Trophoblast cell (in vitro differentiated cells and primary cell): Measurements from ENCODE around the gene NHLRC3.

Source experiments
- DNase-seq, 2 donors: peaks; one replicate each; pipeline ENCODE4 v3.0.0-alpha.2; 2016
- H2AFZ ChIP-seq: 2 replicates; pipeline ENCODE4 v1.6.1; 2013; ENCODE audit warnings: low read length, moderate library complexity, mild to moderate bottlenecking; ENCODE audit not compliant: insufficient read depth, poor library complexity
- H2AK5ac ChIP-seq: 2 replicates; pipeline ENCODE4 v1.6.1; 2013; ENCODE audit warnings: mild to moderate bottlenecking, low read length
- H2BK120ac ChIP-seq: 2 replicates; pipeline ENCODE4 v1.6.1; 2013; ENCODE audit warnings: low read length, mild to moderate bottlenecking, moderate library complexity; ENCODE audit not compliant: insufficient read depth, poor library complexity
- H2BK12ac ChIP-seq: 2 replicates; pipeline ENCODE4 v1.6.1; 2013; ENCODE audit warnings: mild to moderate bottlenecking, low read length, moderate library complexity
- H2BK5ac ChIP-seq: 2 replicates; pipeline ENCODE4 v1.6.1; 2013; ENCODE audit warnings: low read length, low read depth, moderate library complexity, mild to moderate bottlenecking; ENCODE audit not compliant: poor library complexity
- H3K14ac ChIP-seq: 2 replicates; pipeline ENCODE4 v1.6.1; 2013; ENCODE audit warnings: mild to moderate bottlenecking, low read length
- H3K18ac ChIP-seq: 2 replicates; pipeline ENCODE4 v1.6.1; 2013; ENCODE audit warnings: mild to moderate bottlenecking, low read length
- H3K23ac ChIP-seq: 2 replicates; pipeline ENCODE4 v1.6.1; 2013; ENCODE audit warnings: low read length
- H3K27ac ChIP-seq: 2 replicates; pipeline ENCODE4 v1.5.1; 2013; ENCODE audit warnings: low read depth, mild to moderate bottlenecking, inconsistent platforms, low read length, moderate library complexity
- H3K27me3 ChIP-seq: 2 replicates; pipeline ENCODE4 v1.6.1; 2013; ENCODE audit warnings: inconsistent platforms, mild to moderate bottlenecking, low read length, moderate library complexity; ENCODE audit not compliant: insufficient read depth
- H3K36me3 ChIP-seq, 2 experiments: 1 replicate in 1 of 2; 2 replicates in 1 of 2; pipeline ENCODE4 v1.6.1; 2013; ENCODE audit warnings: low read length in 2 of 2, mild to moderate bottlenecking in 2 of 2, moderate library complexity in 1 of 2; ENCODE audit not compliant: insufficient read depth in 2 of 2, control insufficient read depth in 1 of 2
- H3K4ac ChIP-seq: 2 replicates; pipeline ENCODE4 v1.6.1; 2013; ENCODE audit warnings: low read depth, mild to moderate bottlenecking, low read length, moderate library complexity
- H3K4me1 ChIP-seq, 2 experiments: 1 replicate in 1 of 2; 2 replicates in 1 of 2; pipeline ENCODE4 v1.6.1; 2013; ENCODE audit warnings: low read length in 2 of 2, mild to moderate bottlenecking in 2 of 2, moderate library complexity in 1 of 2; ENCODE audit not compliant: insufficient read depth in 2 of 2, control insufficient read depth in 1 of 2
- H3K4me2 ChIP-seq: 2 replicates; pipeline ENCODE4 v1.6.1; 2013; ENCODE audit warnings: inconsistent platforms, mild to moderate bottlenecking, low read length, moderate library complexity
- H3K4me3 ChIP-seq: 2 replicates; pipeline ENCODE4 v1.5.1; 2013; ENCODE audit warnings: mild to moderate bottlenecking, low read depth, low read length, inconsistent platforms
- H3K79me1 ChIP-seq: one replicate; pipeline ENCODE4 v1.6.1; 2013; ENCODE audit warnings: low read length
- H3K79me2 ChIP-seq: 2 replicates; pipeline ENCODE4 v1.6.1; 2013; ENCODE audit warnings: low read length, mild to moderate bottlenecking; ENCODE audit not compliant: control insufficient read depth, insufficient read depth, poor library complexity
- H3K9ac ChIP-seq: 2 replicates; pipeline ENCODE4 v1.6.1; 2013; ENCODE audit warnings: mild to moderate bottlenecking, low read length
- H3K9me3 ChIP-seq: 2 replicates; pipeline ENCODE4 v1.6.1; 2013; ENCODE audit warnings: low read depth, mild to moderate bottlenecking, control low read depth, inconsistent platforms, low read length; ENCODE audit not compliant: insufficient read depth
- H4K12ac ChIP-seq: 2 replicates; pipeline ENCODE4 v1.6.1; 2013; ENCODE audit warnings: low read depth, mild to moderate bottlenecking, low read length, moderate library complexity
- H4K8ac ChIP-seq: 2 replicates; pipeline ENCODE4 v1.6.1; 2013; ENCODE audit warnings: low read depth, mild to moderate bottlenecking, low read length, moderate library complexity
- H4K91ac ChIP-seq: one replicate; pipeline ENCODE4 v1.6.1; 2013; ENCODE audit warnings: low read depth, mild to moderate bottlenecking, low read length, moderate library complexity
- WGBS: extraction: QIAGEN DNeasy Blood & Tissue Kit; methylation state at CpG from one replicate; pipeline ENCODE4 v1.1.7; 2013; ENCODE audit warnings: missing lambda C conversion rate; ENCODE audit not compliant: insufficient read length, insufficient coverage; ENCODE audit errors: extremely low coverage; 5-methylcytosine and 5-hydroxymethylcytosine counted together

Gene NHLRC3

DNA sequence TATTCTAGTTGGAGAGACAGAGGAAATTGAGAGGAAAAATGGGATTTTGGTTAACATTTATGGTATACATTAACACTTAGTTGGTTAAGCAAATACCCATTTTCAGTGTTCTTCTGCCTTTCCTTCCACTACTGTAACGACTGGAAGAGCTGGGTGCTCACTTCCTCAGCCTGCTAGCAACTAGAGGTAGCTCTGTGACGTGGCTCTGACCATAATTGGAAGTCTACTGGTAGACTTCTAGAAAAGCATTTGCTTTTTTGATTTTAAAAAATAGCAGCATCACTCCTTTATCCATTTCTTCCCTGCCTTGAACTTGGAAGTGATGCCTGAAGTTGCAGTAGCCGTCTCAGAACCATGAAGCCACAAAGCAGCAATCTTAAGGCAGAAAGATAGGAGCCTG, 15.9 kb downstream of the NHLRC3 start:
- Histone ChIP-seq H3K23ac (no peak overlapping the region), H2BK12ac (no peak overlapping the region), H3K4ac (no peak overlapping the region), H3K14ac (no peak overlapping the region), H3K4me1 (no peaks in the 10 kb centered on the region), H2AFZ (no peak overlapping the region), H3K27ac (no peak overlapping the region), H3K18ac (no peak overlapping the region), H4K8ac (no peak overlapping the region), H3K9ac (no peak overlapping the region), H3K79me1 (no peaks in the 10 kb centered on the region), H3K36me3 (no peaks in the 10 kb centered on the region), H3K79me2 (no peaks in the 10 kb centered on the region), H2BK120ac (no peak overlapping the region), H2BK5ac (no peak overlapping the region), H3K4me3 (no peak overlapping the region), H2AK5ac (no peak overlapping the region), H3K4me2 (no peak overlapping the region), H3K9me3 (no peaks in the 10 kb centered on the region), H3K27me3 (no peaks in the 10 kb centered on the region), H4K12ac (no peak overlapping the region), H4K91ac (no peak overlapping the region)
- no peak for DNase-seq
- no CpG with 5 or more reads among the region's 3 CpGs for WGBS

DNA sequence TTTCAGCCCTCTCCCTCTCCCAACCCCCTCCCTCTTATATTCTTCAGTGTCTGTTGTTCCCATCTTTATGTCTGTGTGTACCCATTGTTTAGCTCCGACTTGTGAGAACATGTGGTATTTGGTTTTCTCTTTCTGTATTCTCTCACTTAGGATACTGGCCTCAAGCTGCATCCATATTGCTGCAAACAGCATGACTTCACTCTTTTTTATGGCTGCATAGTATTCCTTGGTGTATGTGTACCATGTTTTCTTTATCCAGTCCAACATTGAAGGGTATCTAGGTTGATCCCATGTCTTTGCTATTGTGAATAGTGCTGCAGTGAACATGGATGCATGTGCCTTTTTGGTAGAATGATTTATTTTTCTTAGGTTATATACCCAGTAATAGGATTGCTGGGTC, 17.8 kb downstream of the NHLRC3 start:
- Histone ChIP-seq H3K4me2 (no peak overlapping the region), H3K79me1 (no peaks in the 10 kb centered on the region), H3K4ac (no peak overlapping the region), H3K79me2 (no peaks in the 10 kb centered on the region), H3K14ac (no peak overlapping the region), H3K27ac (no peak overlapping the region), H3K23ac (no peak overlapping the region), H3K9ac (no peak overlapping the region), H2BK5ac (no peak overlapping the region), H3K36me3 (no peaks in the 10 kb centered on the region), H2AFZ (no peak overlapping the region), H2BK120ac (no peak overlapping the region), H3K9me3 (no peaks in the 10 kb centered on the region), H3K27me3 (no peaks in the 10 kb centered on the region), H2AK5ac (no peak overlapping the region), H4K12ac (no peak overlapping the region), H4K91ac (no peak overlapping the region), H3K4me3 (no peak overlapping the region), H4K8ac (no peak overlapping the region), H3K18ac (no peak overlapping the region), H3K4me1 (no peaks in the 10 kb centered on the region), H2BK12ac (no peak overlapping the region)
- DNase-seq = no peak
- WGBS = no CpG with 5 or more reads among the region's 1 CpG

DNA sequence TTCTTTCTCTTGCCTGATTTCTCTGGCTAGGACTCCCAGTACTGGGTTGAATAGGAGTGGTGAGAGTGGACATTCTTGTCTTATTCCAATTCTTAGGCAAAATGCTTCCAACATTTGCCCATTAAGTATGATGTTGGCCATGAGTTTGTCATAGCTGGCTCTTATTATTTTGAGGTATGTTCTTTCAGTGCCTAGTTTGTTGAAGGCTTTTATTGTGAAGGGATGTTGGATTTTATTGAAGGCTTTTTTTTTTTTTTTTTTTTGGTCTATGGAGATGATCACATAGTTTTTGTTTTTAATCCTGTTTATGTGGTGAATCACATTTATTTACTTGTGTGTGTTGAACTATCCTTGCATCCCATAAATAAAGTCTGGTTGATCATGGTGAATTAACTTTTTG, 19.8 kb downstream of the NHLRC3 start:
- no peak overlapping the region for H3K4ac ChIP-seq
- no peak overlapping the region for H2AFZ ChIP-seq
- H3K79me1 ChIP-seq = no peaks in the 10 kb centered on the region
- no peaks in the 10 kb centered on the region for H3K4me1 ChIP-seq
- no peak overlapping the region for H3K27ac ChIP-seq
- DNase-seq = no peak
- no peaks in the 10 kb centered on the region for H3K79me2 ChIP-seq
- no peak overlapping the region for H3K14ac ChIP-seq
- H3K4me2 ChIP-seq = no peak overlapping the region
- no peak overlapping the region for H3K23ac ChIP-seq
- H3K27me3 ChIP-seq = no peaks in the 10 kb centered on the region
- H2BK5ac ChIP-seq = no peak overlapping the region
- no peak overlapping the region for H3K9ac ChIP-seq
- H3K36me3 ChIP-seq = no peaks in the 10 kb centered on the region
- H2BK120ac ChIP-seq = no peak overlapping the region
- H3K18ac ChIP-seq = no peak overlapping the region
- no peak overlapping the region for H4K12ac ChIP-seq
- no peak overlapping the region for H2AK5ac ChIP-seq
- H4K8ac ChIP-seq = no peak overlapping the region
- no peak overlapping the region for H3K4me3 ChIP-seq
- no peak overlapping the region for H2BK12ac ChIP-seq
- no peak overlapping the region for H4K91ac ChIP-seq
- no peaks in the 10 kb centered on the region for H3K9me3 ChIP-seq

DNA sequence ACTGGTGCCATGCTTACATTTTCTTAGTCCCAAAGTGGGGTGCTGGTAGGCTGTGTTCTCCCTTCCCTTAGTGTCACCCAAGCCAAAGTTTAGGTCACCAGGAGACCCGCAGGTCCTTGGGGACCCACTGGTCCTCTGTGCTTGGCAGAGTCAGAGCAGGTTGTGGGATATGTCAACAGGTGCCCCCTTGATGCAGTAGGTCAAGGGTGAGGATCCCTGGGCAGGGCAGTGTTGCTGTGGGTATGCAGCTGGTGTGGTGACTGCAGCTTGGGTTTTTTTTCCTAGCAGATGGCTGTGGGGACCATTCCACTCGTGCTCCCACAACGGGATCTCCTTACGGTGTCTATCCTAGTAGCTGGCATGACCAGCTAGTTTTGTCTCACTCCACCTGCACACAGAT, 23.7 kb downstream of the NHLRC3 start:
- H3K27ac ChIP-seq = no peak overlapping the region
- no peak overlapping the region for H2AFZ ChIP-seq
- no peak overlapping the region for H4K12ac ChIP-seq
- H3K14ac ChIP-seq = no peak overlapping the region
- no peak overlapping the region for H3K18ac ChIP-seq
- no peak overlapping the region for H4K8ac ChIP-seq
- H3K27me3 ChIP-seq = no peaks in the 10 kb centered on the region
- no peak overlapping the region for H2BK12ac ChIP-seq
- H3K23ac ChIP-seq = no peak overlapping the region
- H3K9ac ChIP-seq = no peak overlapping the region
- no CpG with 5 or more reads among the region's 4 CpGs for WGBS
- H2AK5ac ChIP-seq = no peak overlapping the region
- H3K4me3 ChIP-seq = no peak overlapping the region
- no peak overlapping the region for H4K91ac ChIP-seq
- H3K79me2 ChIP-seq = no peaks in the 10 kb centered on the region
- no peaks in the 10 kb centered on the region for H3K79me1 ChIP-seq
- H3K4me1 ChIP-seq = no peaks in the 10 kb centered on the region
- no peaks in the 10 kb centered on the region for H3K36me3 ChIP-seq
- H3K4ac ChIP-seq = no peak overlapping the region
- H3K4me2 ChIP-seq = no peak overlapping the region
- no peak overlapping the region for H2BK120ac ChIP-seq
- H3K9me3 ChIP-seq = no peaks in the 10 kb centered on the region
- H2BK5ac ChIP-seq = no peak overlapping the region
- no peak for DNase-seq

DNA sequence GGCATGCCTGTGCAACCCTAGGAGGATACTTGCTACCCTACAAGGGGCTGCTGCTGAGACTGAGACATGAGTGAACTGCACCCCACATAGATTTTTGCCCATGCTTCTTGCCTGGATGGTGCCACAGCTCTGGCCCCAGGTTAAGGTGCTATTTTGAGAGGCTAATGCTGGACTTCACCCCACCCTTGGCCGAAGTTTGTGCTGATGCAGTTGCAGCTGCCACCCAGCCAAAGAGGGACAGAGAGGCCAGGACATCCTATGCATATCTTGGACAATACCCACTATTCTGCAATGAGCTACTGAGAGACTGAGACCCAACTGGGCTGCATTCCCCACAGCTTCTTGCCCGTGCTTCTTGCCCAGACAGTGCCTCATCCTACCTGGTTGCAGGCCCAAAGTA, 34.6 kb downstream of the NHLRC3 start:
- H3K27me3 ChIP-seq = no peaks in the 10 kb centered on the region
- no CpG with 5 or more reads among the region's 2 CpGs for WGBS

More for the DNA sequence above, 34.6 kb downstream of the NHLRC3 start:
- H4K8ac ChIP-seq = no peak overlapping the region
- no peak overlapping the region for H3K4me2 ChIP-seq
- no peak for DNase-seq
- no peaks in the 10 kb centered on the region for H3K36me3 ChIP-seq
- H3K9me3 ChIP-seq = peaks cover 2% of the 10 kb centered on the region
- no peak overlapping the region for H3K14ac ChIP-seq
- H3K9ac ChIP-seq = no peak overlapping the region
- no peak overlapping the region for H2BK120ac ChIP-seq
- H3K4ac ChIP-seq = no peak overlapping the region
- H3K18ac ChIP-seq = no peak overlapping the region
- H3K4me3 ChIP-seq = no peak overlapping the region
- no peak overlapping the region for H3K23ac ChIP-seq
- no peaks in the 10 kb centered on the region for H3K79me1 ChIP-seq
- no peak overlapping the region for H2AFZ ChIP-seq
- H3K79me2 ChIP-seq = no peaks in the 10 kb centered on the region
- no peak overlapping the region for H4K91ac ChIP-seq
- H3K4me1 ChIP-seq = no peaks in the 10 kb centered on the region
- no peak overlapping the region for H2BK5ac ChIP-seq
- no peak overlapping the region for H2AK5ac ChIP-seq
- H3K27ac ChIP-seq = no peak overlapping the region
- no peak overlapping the region for H4K12ac ChIP-seq
- H2BK12ac ChIP-seq = no peak overlapping the region
